Upper lobe of right lung (tissue), 1 donor: ENCODE results near the gene SERTAD1. TPM values are rescaled to one million over a fixed set of nuclear protein-coding genes. Genes with fewer than 3 reads are reported as not detected.
A peak's percentile ranks its signal among the peaks of the same experiment; 100 is the strongest.

Experiments
- ATAC-seq: fragments of 200-7000 bp; cut with Tn5 transposase; one replicate; pipeline ENCODE4 v1.9.1; 2020; ENCODE audit warnings: mild to moderate bottlenecking, moderate library complexity
- DNase-seq: peaks from one replicate; pipeline ENCODE4 v3.0.0-alpha.2; 2020
- H3K27ac ChIP-seq: fragments of 200-600 bp; one replicate; pipeline ENCODE4 v1.8.0; 2022
- H3K27me3 ChIP-seq: fragments of 200-600 bp; one replicate; pipeline ENCODE4 v1.8.0; 2022; ENCODE audit warnings: mild to moderate bottlenecking
- H3K36me3 ChIP-seq: fragments of 200-600 bp; one replicate; pipeline ENCODE4 v1.8.0; 2022
- H3K4me1 ChIP-seq: fragments of 200-600 bp; one replicate; pipeline ENCODE4 v1.8.0; 2022
- H3K4me3 ChIP-seq: fragments of 200-600 bp; one replicate; pipeline ENCODE4 v1.8.0; 2022; ENCODE audit warnings: mild to moderate bottlenecking
- H3K9me3 ChIP-seq: fragments of 200-600 bp; one replicate; pipeline ENCODE4 v1.8.0; 2022
- intact Hi-C: fragments of 100-400 bp; cut with DNase I; formaldehyde crosslinking; loops from one replicate; pipeline ENCODE4 v1.11.0; 2022
- total RNA-seq: library from RNA; stranded (reverse); fragmentation: NEBNext Ultra II Directional; extraction: Animal tissue kit (Norgen Biotek cat#: 25700); gene quantifications from one replicate; pipeline ENCODE4 v1.2.1, GENCODE V29; 2021
- TF ChIP-seq, protein P1 (sequence below): fragments of 200-600 bp; IDR thresholded peaks from one replicate; pipeline ENCODE4 v1.8.0; 2022; ENCODE audit warnings: antibody characterized with exemption
- donor health status: DM: no; HTN: yes; CAD: no; lungs with severe emphysema.

Gene SERTAD1
- total RNA-seq, 1 donor from 2014 or later = 22.1 TPM

DNA sequence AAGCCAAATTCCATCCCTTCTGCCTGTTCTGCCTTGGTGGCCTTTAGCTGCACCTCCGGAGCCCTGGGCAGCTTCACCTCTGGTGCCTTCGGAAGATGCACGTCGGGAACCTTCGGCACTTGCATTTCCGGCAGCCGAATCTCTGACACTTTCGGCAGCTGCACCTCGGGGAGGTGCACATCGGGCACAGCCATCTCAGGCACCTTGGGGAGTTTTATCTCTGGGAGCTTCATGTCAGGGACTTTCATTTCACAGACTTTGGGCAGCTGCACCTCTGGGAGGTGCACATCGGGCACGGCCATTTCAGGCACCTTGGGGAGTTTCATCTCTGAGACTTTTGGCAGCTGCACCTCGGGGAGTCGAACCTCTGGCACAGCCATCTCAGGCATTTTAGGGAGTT is 29.8 kb downstream of the SERTAD1 start:
- Histone ChIP-seq H3K27me3 (no peaks in the 10 kb centered on the region), H3K4me1 (peaks cover 17% of the 10 kb centered on the region), H3K4me3 (no peak overlapping the region), H3K36me3 (no peaks in the 10 kb centered on the region), H3K27ac (no peak overlapping the region), H3K9me3 (no peaks in the 10 kb centered on the region)
- DNase-seq (no peak), ATAC-seq (no peak)
- intact Hi-C loops = no loop called here
- TF ChIP-seq, protein P1, sequence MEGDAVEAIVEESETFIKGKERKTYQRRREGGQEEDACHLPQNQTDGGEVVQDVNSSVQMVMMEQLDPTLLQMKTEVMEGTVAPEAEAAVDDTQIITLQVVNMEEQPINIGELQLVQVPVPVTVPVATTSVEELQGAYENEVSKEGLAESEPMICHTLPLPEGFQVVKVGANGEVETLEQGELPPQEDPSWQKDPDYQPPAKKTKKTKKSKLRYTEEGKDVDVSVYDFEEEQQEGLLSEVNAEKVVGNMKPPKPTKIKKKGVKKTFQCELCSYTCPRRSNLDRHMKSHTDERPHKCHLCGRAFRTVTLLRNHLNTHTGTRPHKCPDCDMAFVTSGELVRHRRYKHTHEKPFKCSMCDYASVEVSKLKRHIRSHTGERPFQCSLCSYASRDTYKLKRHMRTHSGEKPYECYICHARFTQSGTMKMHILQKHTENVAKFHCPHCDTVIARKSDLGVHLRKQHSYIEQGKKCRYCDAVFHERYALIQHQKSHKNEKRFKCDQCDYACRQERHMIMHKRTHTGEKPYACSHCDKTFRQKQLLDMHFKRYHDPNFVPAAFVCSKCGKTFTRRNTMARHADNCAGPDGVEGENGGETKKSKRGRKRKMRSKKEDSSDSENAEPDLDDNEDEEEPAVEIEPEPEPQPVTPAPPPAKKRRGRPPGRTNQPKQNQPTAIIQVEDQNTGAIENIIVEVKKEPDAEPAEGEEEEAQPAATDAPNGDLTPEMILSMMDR = no peak

DNA sequence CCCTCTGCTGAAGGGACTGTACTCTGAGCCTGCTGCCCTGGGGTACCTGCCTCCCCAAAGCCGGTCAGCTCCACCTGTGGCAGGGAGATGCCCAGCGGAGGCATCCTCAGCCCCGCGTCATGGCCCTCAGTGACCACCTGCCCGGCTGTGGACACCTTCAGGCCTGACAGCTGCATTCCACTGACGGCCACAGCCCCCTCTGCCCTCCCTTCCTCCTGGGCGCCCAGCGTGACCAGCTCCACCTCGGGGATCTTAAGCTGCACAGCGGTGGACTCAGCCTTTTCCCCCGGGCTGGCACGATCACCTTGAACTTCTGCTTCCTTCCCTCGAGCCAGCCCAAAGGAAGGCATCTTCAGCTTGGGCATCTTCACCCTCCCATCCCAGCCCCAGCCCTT is 31.0 kb downstream of the SERTAD1 start:
- Histone ChIP-seq H3K4me3 (no peak overlapping the region), H3K9me3 (no peaks in the 10 kb centered on the region), H3K27me3 (no peaks in the 10 kb centered on the region), H3K36me3 (no peaks in the 10 kb centered on the region), H3K4me1 (peaks cover 17% of the 10 kb centered on the region), H3K27ac (no peak overlapping the region)
- intact Hi-C loops = no loop called here
- DNase-seq = no peak
- TF ChIP-seq, protein P1 = no peak
- no peak for ATAC-seq

- intact Hi-C loops = no loop called here
- Histone ChIP-seq H3K27me3 (no peaks in the 10 kb centered on the region), H3K9me3 (no peaks in the 10 kb centered on the region), H3K4me1 (peaks cover 17% of the 10 kb centered on the region), H3K4me3 (no peak overlapping the region), H3K36me3 (no peaks in the 10 kb centered on the region), H3K27ac (no peak overlapping the region)
- TF ChIP-seq, protein P1 = no peak
- DNase-seq (no peak), ATAC-seq (no peak)
Observed at GRCh38 chr19:40393894-40394815, 31.6 kb downstream of the SERTAD1 start.

DNA sequence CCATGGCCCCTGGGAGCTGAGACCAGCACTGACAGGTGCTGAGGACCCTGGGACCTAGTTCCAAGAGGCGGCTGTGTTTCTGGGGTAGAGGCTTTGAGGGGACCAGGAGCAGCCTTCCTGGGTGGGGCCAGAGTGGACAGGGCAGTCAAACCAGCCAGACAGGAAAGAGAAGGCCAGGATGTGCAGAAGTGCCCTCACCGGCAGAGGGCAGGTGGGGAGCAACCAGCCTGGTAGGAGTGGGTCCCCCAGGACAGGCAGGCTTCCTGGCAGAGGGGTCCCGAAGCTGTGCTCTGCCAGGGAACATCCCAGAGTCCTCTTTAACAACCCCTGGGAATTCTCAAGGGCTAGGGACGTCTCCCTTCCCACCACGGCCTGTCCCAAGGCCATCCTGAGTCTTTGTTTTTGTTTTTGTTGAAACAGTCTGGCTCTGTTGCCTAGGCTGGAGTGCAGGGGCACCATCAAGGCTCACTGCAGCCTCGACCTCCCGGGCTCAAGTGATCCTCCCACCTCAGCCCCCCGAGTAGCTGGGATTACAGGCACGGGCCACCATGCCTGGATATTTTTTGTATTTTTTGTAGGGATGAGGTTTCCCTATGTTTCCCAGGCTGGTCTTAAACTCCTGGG is 32.8 kb downstream of the SERTAD1 start:
- TF ChIP-seq, protein P1 = peak; percentile 41
- no peaks in the 10 kb centered on the region for H3K9me3 ChIP-seq
- H3K4me3 ChIP-seq = no peak overlapping the region
- intact Hi-C loops = no loop called here
- H3K27ac ChIP-seq = peak overlapping the region; percentile 51
- no peaks in the 10 kb centered on the region for H3K36me3 ChIP-seq
- ATAC-seq (peak; percentile 81), DNase-seq (peak; percentile 80)
- peaks cover 13% of the 10 kb centered on the region for H3K4me1 ChIP-seq
- H3K27me3 ChIP-seq = no peaks in the 10 kb centered on the region

GRCh38 chr19:40392123-40392522 is 33.7 kb downstream of the SERTAD1 start:
- ATAC-seq = no peak
- peak overlapping the region; percentile 51 for H3K27ac ChIP-seq

More at GRCh38 chr19:40392123-40392522, 33.7 kb downstream of the SERTAD1 start:
- H3K9me3 ChIP-seq = no peaks in the 10 kb centered on the region
- H3K27me3 ChIP-seq = no peaks in the 10 kb centered on the region
- no peaks in the 10 kb centered on the region for H3K36me3 ChIP-seq
- DNase-seq = no peak
- intact Hi-C loops = no loop called here
- H3K4me3 ChIP-seq = no peak overlapping the region
- H3K4me1 ChIP-seq = peaks cover 13% of the 10 kb centered on the region
- TF ChIP-seq, protein P1 = no peak
